H1 (cell line): ENCODE data around the gene ZC3H18. TPM values are rescaled to one million over a fixed set of nuclear protein-coding genes. Genes with fewer than 3 reads are reported as not detected.

ENCODE experiments used
- CTCF ChIA-PET: fragments of 300-600 bp; sonication (Branson Sonifier 250); formaldehyde crosslinking; loops from one replicate; lab custom pipeline; 2021; ENCODE audit not compliant: partially characterized antibody; lab: Charles Lee
- POLR2A ChIA-PET: fragments of 300-600 bp; sonication (Branson Sonifier 250); formaldehyde crosslinking; loops from one replicate; lab custom pipeline; 2021; ENCODE audit warnings: inconsistent platforms; ENCODE audit not compliant: partially characterized antibody; lab: Charles Lee
- DNase-seq, 2 experiments: peaks; one replicate each; pipeline versions ENCODE4 v3.0.0 to v3.0.0-alpha.2; 2010 to 2022; ENCODE audit warnings: low spot score in 2 of 2, low read depth in 1 of 2, mixed read lengths in 1 of 2
- FAIRE-seq: peaks from 2 replicates; lab custom pipeline; 2011; peaks lifted over from hg19 to GRCh38; lab: Jason Lieb, UNC
- H2AFZ ChIP-seq: 2 replicates; pipeline ENCODE4 v1.8.1; 2012; ENCODE audit warnings: low read length, inconsistent platforms
- H2AK5ac ChIP-seq: 2 replicates; pipeline ENCODE4 v1.6.1; 2013; ENCODE audit warnings: low read depth, low read length
- H2BK120ac ChIP-seq: replicated peaks from 2 replicates; pipeline ENCODE3; 2013; ENCODE audit warnings: low read depth, low read length, inconsistent platforms
- H2BK12ac ChIP-seq: 2 replicates; pipeline ENCODE4 v1.6.1; 2013; ENCODE audit warnings: low read depth, low read length
- H2BK15ac ChIP-seq: 2 replicates; pipeline ENCODE4 v1.6.1; 2013; ENCODE audit warnings: low read length
- H2BK20ac ChIP-seq: 2 replicates; pipeline ENCODE4 v1.6.1; 2013; ENCODE audit warnings: low read length
- H2BK5ac ChIP-seq: 2 replicates; pipeline ENCODE4 v1.6.1; 2013; ENCODE audit warnings: low read depth, low read length
- H3K14ac ChIP-seq: 2 replicates; pipeline ENCODE4 v1.6.1; 2013; ENCODE audit warnings: inconsistent platforms; ENCODE audit not compliant: insufficient read length
- H3K18ac ChIP-seq: 2 replicates; pipeline ENCODE4 v1.6.1; 2013; ENCODE audit warnings: low read length; ENCODE audit errors: extremely low read depth
- H3K23ac ChIP-seq: 2 replicates; pipeline ENCODE4 v1.6.1; 2013; ENCODE audit warnings: inconsistent platforms; ENCODE audit not compliant: insufficient read length
- H3K23me2 ChIP-seq: 2 replicates; pipeline ENCODE4 v1.6.1; 2013; ENCODE audit warnings: low read depth, low read length
- H3K27ac ChIP-seq: 2 replicates; pipeline ENCODE4 v1.6.1; 2011; ENCODE audit warnings: low read depth, low read length, inconsistent platforms
- H3K27me3 ChIP-seq, 4 experiments: replicated peaks in 1 of 4; 1 replicate in 1 of 4; 2 replicates in 3 of 4; pipeline versions ENCODE4 v1.6.1 to v1.8.1; 2011 to 2013; ENCODE audit warnings: low read length in 3 of 4, mild to moderate bottlenecking in 3 of 4, inconsistent platforms in 2 of 4, mixed read lengths in 2 of 4, moderate library complexity in 1 of 4; ENCODE audit not compliant: control insufficient read depth in 3 of 4, insufficient read depth in 3 of 4; ENCODE audit errors: extremely low read depth in 1 of 4
- H3K36me3 ChIP-seq, 4 experiments: 2 replicates each; pipeline versions ENCODE4 v1.6.1 to v1.8.1; 2011 to 2013; ENCODE audit warnings: mild to moderate bottlenecking in 4 of 4, low read length in 3 of 4, moderate library complexity in 2 of 4, control low read depth in 1 of 4, inconsistent platforms in 1 of 4; ENCODE audit not compliant: insufficient read depth in 4 of 4, control insufficient read depth in 2 of 4
- H3K4ac ChIP-seq: replicated peaks from 2 replicates; pipeline ENCODE3; 2013; ENCODE audit warnings: low read length, low read depth, mixed read lengths, inconsistent platforms; ENCODE audit not compliant: insufficient read length
- H3K4me1 ChIP-seq, 4 experiments: replicated peaks in 1 of 4; 1 replicate in 1 of 4; 2 replicates in 3 of 4; pipeline versions ENCODE4 v1.6.1 to v1.8.1; 2011 to 2013; ENCODE audit warnings: low read length in 3 of 4, inconsistent platforms in 2 of 4, mixed read lengths in 1 of 4; ENCODE audit not compliant: insufficient read depth in 4 of 4, control insufficient read depth in 3 of 4
- H3K4me2 ChIP-seq, 2 experiments: 2 replicates each; pipeline versions ENCODE4 v1.6.1 to v1.8.1; 2011 to 2013; ENCODE audit warnings: low read depth in 2 of 2, low read length in 2 of 2, control low read depth in 1 of 2, inconsistent platforms in 1 of 2, mild to moderate bottlenecking in 1 of 2; ENCODE audit not compliant: insufficient read depth in 1 of 2
- H3K4me3 ChIP-seq, 4 experiments: fragments of 200-600, 300-600 bp in 1 of 4; sonication (generic), shearing (Covaris generic), sonication (Bioruptor Twin) in 1 of 4; 2 replicates each; pipeline versions ENCODE4 v1.5.1 to v1.8.1; 2011 to 2016; ENCODE audit warnings: low read length in 4 of 4, low read depth in 3 of 4, control low read depth in 2 of 4, inconsistent platforms in 2 of 4, mild to moderate bottlenecking in 2 of 4, mixed read lengths in 1 of 4, moderate library complexity in 1 of 4; ENCODE audit not compliant: insufficient read depth in 2 of 4; ENCODE audit errors: extremely low read depth in 1 of 4
- H3K56ac ChIP-seq: replicated peaks from 2 replicates; pipeline ENCODE3; 2013; ENCODE audit warnings: low read depth, mild to moderate bottlenecking, mixed read lengths, low read length, inconsistent platforms; ENCODE audit not compliant: insufficient read length
- H3K79me1 ChIP-seq: 2 replicates; pipeline ENCODE4 v1.6.1; 2013; ENCODE audit warnings: low read depth, low read length, control low read depth
- H3K79me2 ChIP-seq, 2 experiments: 2 replicates each; pipeline versions ENCODE4 v1.6.1 to v1.8.1; 2012 to 2013; ENCODE audit warnings: low read length in 2 of 2, mild to moderate bottlenecking in 2 of 2, inconsistent platforms in 1 of 2; ENCODE audit not compliant: insufficient read depth in 2 of 2, control insufficient read depth in 1 of 2
- H3K9ac ChIP-seq, 4 experiments: replicated peaks in 1 of 4; 1 replicate in 1 of 4; 2 replicates in 3 of 4; pipeline versions ENCODE4 v1.6.1 to v1.8.1; 2011 to 2013; ENCODE audit warnings: low read depth in 3 of 4, low read length in 3 of 4, control low read depth in 2 of 4, mild to moderate bottlenecking in 2 of 4, moderate library complexity in 2 of 4, inconsistent platforms in 1 of 4; ENCODE audit errors: extremely low read depth in 1 of 4
- H3K9me3 ChIP-seq, 2 experiments: 2 replicates each; pipeline versions ENCODE4 v1.6.1 to v1.8.1; 2012 to 2013; ENCODE audit warnings: mild to moderate bottlenecking in 2 of 2, moderate library complexity in 2 of 2, control low read depth in 1 of 2, inconsistent platforms in 1 of 2, low read depth in 1 of 2, low read length in 1 of 2, mixed read lengths in 1 of 2; ENCODE audit not compliant: insufficient read depth in 2 of 2
- H4K20me1 ChIP-seq, 2 experiments: replicated peaks in 1 of 2; 2 replicates each; pipeline versions ENCODE3 to v1.8.1; 2011 to 2013; ENCODE audit warnings: inconsistent platforms in 2 of 2, low read length in 2 of 2, mild to moderate bottlenecking in 1 of 2; ENCODE audit not compliant: insufficient read depth in 2 of 2, control insufficient read depth in 1 of 2
- H4K5ac ChIP-seq: 2 replicates; pipeline ENCODE4 v1.6.1; 2013; ENCODE audit warnings: low read length, low read depth, mixed read lengths, inconsistent platforms; ENCODE audit not compliant: insufficient read length
- H4K8ac ChIP-seq: 2 replicates; pipeline ENCODE4 v1.8.0; 2013; ENCODE audit warnings: mild to moderate bottlenecking, moderate library complexity, low read length, inconsistent platforms; ENCODE audit not compliant: insufficient read depth; ENCODE audit errors: extremely low read depth
- H4K91ac ChIP-seq: replicated peaks from 2 replicates; pipeline ENCODE3; 2013; ENCODE audit warnings: low read length, mixed read lengths, inconsistent platforms; ENCODE audit not compliant: insufficient read length
- BCL11A ChIP-seq, 2 experiments: IDR thresholded peaks; one replicate each; pipeline ENCODE4 v1.6.1; 2011; ENCODE audit warnings: low read depth in 2 of 2, low read length in 2 of 2, mild to moderate bottlenecking in 2 of 2
- CTBP2 ChIP-seq: IDR thresholded peaks from 2 replicates; pipeline ENCODE4 v1.7.0; 2011; ENCODE audit warnings: borderline replicate concordance, mild to moderate bottlenecking, moderate library complexity, mixed read lengths, low read length; ENCODE audit not compliant: insufficient read depth, insufficient read length
- CTCF ChIP-seq, 3 experiments: IDR thresholded peaks; 1 replicate in 2 of 3; 2 replicates in 1 of 3; pipeline versions ENCODE4 v1.5.1 to v1.6.1; 2011; ENCODE audit warnings: low read length in 3 of 3, mild to moderate bottlenecking in 3 of 3, inconsistent platforms in 2 of 3, low read depth in 1 of 3, moderate library complexity in 1 of 3; ENCODE audit not compliant: insufficient read depth in 1 of 3; ENCODE audit errors: control extremely low read depth in 1 of 3
- EZH2 ChIP-seq: fragments of 200-600 bp; sonication (generic); IDR thresholded peaks from 2 replicates; pipeline ENCODE4 v1.7.1; 2012; ENCODE audit warnings: low read depth, mild to moderate bottlenecking, moderate library complexity, low read length, inconsistent platforms; ENCODE audit not compliant: severe bottlenecking
- GABPA ChIP-seq: IDR thresholded peaks from 2 replicates; pipeline ENCODE4 v1.6.1; 2011; ENCODE audit warnings: mild to moderate bottlenecking, low read length, moderate library complexity, borderline replicate concordance; ENCODE audit not compliant: insufficient read depth
- NRF1 ChIP-seq: IDR thresholded peaks from 2 replicates; pipeline ENCODE4 v1.6.1; 2011; ENCODE audit warnings: mild to moderate bottlenecking, low read depth, low read length, improper control_type of control experiment
- POU5F1 ChIP-seq: IDR thresholded peaks from 2 replicates; pipeline ENCODE4 v1.6.1; 2011; ENCODE audit warnings: low read depth, mild to moderate bottlenecking, low read length, moderate library complexity
- SIX5 ChIP-seq: IDR thresholded peaks from 2 replicates; pipeline ENCODE4 v1.6.1; 2011; ENCODE audit warnings: mild to moderate bottlenecking, low read depth, low read length
- ZNF274 ChIP-seq: IDR thresholded peaks from 2 replicates; pipeline ENCODE4 v1.7.0; 2012; ENCODE audit warnings: low read length, borderline replicate concordance; ENCODE audit errors: extremely low read depth
- WGBS, 2 experiments: shearing (Covaris generic) in 1 of 2; methylation state at CpG; one replicate each; pipeline versions ENCODE4 v1.1.6 to v1.1.7; 2013 to 2015; ENCODE audit warnings: low lambda C conversion rate in 2 of 2, mixed read lengths in 2 of 2, inconsistent platforms in 1 of 2, low coverage in 1 of 2, missing lambda C conversion rate in 1 of 2; ENCODE audit not compliant: insufficient replicate concordance in 2 of 2, insufficient coverage in 1 of 2, insufficient read length in 1 of 2; ENCODE audit errors: extremely low coverage in 1 of 2, missing lambda C conversion rate in 1 of 2; 5-methylcytosine and 5-hydroxymethylcytosine counted together
- polyA plus RNA-seq, 7 experiments: library from polyadenylated mRNA; depleted of rRNA in 3 of 7; stranded (reverse) in 5 of 7; unstranded in 2 of 7; fragments of >200 nt in 5 of 7; fragments of 200-250 nt in 2 of 7; gene quantifications; 1 replicate in 5 of 7; 2 replicates in 1 of 7; 4 replicates in 1 of 7; pipeline versions ENCODE4 v1.2.1 to v1.2.3, GENCODE V29; 2011 to 2013; ENCODE audit warnings: missing spikeins in 2 of 7, mixed read lengths in 2 of 7
- total RNA-seq: library from RNA; stranded (reverse); fragmentation: NEBNext Ultra II Directional; extraction: Animal tissue kit (Norgen Biotek cat#: 25700); gene quantifications from 2 replicates; pipeline ENCODE4 v1.2.1, GENCODE V29; 2021

The ZC3H18 gene
- total and polyA plus RNA-seq, 2 of the 8 experiments (the other 6 are each of a cell fraction or from before 2014, with no cell fraction given): 12.1 to 73.2 TPM

DNA sequence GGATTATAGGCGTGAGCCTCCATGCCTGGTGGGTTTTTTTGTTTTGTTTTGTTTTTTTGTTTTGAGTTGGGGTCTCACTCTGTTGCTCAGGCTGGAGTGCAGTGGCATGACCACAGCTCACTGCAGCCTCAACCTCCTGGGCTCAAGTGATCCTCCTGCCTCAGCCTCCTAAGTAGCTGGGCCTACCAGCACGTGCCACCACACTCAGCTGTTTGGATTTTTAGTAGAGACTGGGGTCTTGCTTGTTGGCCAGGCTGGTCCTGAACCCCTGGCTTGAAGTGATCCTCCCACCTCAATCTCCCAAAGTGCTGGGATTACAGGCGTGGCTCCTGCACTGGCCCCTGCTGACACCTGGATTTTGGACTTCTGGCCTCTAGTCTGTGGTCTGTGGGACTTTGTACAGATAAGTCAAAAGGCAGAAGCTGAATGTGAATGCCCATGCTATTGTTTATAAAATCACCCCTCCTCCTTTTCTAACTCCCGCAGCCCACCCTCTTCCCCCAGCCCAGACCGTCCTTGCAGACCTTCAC lies 110.4 kb downstream of the ZC3H18 start:
- Histone ChIP-seq H3K56ac (no peak overlapping the region), H3K23ac (no peak overlapping the region), H2AFZ (no peak overlapping the region), H3K18ac (no peak overlapping the region), H3K79me1 (no peaks in the 10 kb centered on the region), H3K27ac (no peak overlapping the region), H2BK12ac (no peak overlapping the region), H3K4me1 (peaks cover 0 to 5% (median 1%) of the 10 kb centered on the region in 4 experiments; a peak in 2 of 7 replicates), H4K5ac (no peak overlapping the region), H3K23me2 (peaks cover 6% of the 10 kb centered on the region; the same call in 1 of the 2 replicates), H3K4me2 (no peak overlapping the region), H2BK5ac (no peak overlapping the region), H3K14ac (no peak overlapping the region), H4K91ac (no peak overlapping the region), H2BK15ac (no peak overlapping the region), H2AK5ac (no peak overlapping the region), H3K27me3 (peaks cover 0 to 2% (median 0%) of the 10 kb centered on the region in 4 experiments; a peak in 1 of 7 replicates), H3K4ac (no peak overlapping the region), H2BK20ac (0 out of 2 replicates have a peak overlapping the region, but pooled peaks have one; percentile 48), H4K8ac (no peak overlapping the region), H4K20me1 (peaks cover 0 to 2% of the 10 kb centered on the region in 2 experiments), H3K79me2 (no peaks in the 10 kb centered on the region), H3K36me3 (no peaks in the 10 kb centered on the region), H3K4me3 (no peak overlapping the region), H3K9ac (no peak overlapping the region), H3K9me3 (no peaks in the 10 kb centered on the region), H2BK120ac (no peak overlapping the region)
- ChIA-PET POLR2A (interaction anchor here (1.1 to 2.7 kb wide), 3 partner anchors 8 to 18 kb away, joined by 3 to 9 read pairs (median 3); partner anchors contain the start of gene MVD), CTCF (interaction anchor here (0.6 to 2.8 kb wide), 15 partner anchors 9 to 1725 kb away, joined by 3 to 33 read pairs (median 4); partner anchors contain the start of gene MVD)
- 89% methylated on average over 5 of the region's 5 CpGs; no CpG with 5 or more reads in 1 of the 2 experiments for WGBS, 2 experiments
- no peak for FAIRE-seq
- no peak for DNase-seq
- TF ChIP-seq EZH2 (no peak), CTCF (IDR thresholded peaks at IDR 0.05; ENCODE audit: control extremely low read depth in 1 of 3, insufficient read depth in 1 of 3, low read depth in 1 of 3, low read length in 3 of 3) (no peak), ZNF274 (no peak), POU5F1 (no peak), CTBP2 (no peak), GABPA (no peak), BCL11A (IDR thresholded peaks at IDR 0.05; ENCODE audit: low read depth in 2 of 2, low read length in 2 of 2) (no peak), SIX5 (no peak), NRF1 (no peak)
